ENCODE results near the gene APLP2.

- no peak for TF ChIP-seq EZH2 (IDR thresholded peaks at IDR 0.05; ENCODE audit: low read depth)
- no peak for TF ChIP-seq CTCF (conservative IDR thresholded peaks at IDR 0.05)
Observed at GRCh38 chr11:130188585-130189347, 119.1 kb downstream of the APLP2 start.

Data from PC-9 (cell line).